Transverse colon (tissue), 4 donors: ENCODE results near the gene WFS1.

Experiments used
- CTCF ChIP-seq, 5 experiments: fragments of 200-600 bp in 3 of 5; fragments of 450-650 bp in 2 of 5; sonication (generic) in 3 of 5; IDR thresholded peaks; 1 replicate in 2 of 5; 2 replicates in 3 of 5; pipeline ENCODE4 v1.5.1; 2016 to 2017; ENCODE audit warnings: antibody characterized with exemption in 5 of 5, inconsistent platforms in 3 of 5, mild to moderate bottlenecking in 2 of 5, moderate library complexity in 1 of 5
- POLR2AphosphoS5 ChIP-seq, 3 donors: sonication (generic); formaldehyde crosslinking; IDR thresholded peaks; one replicate each; pipeline ENCODE4 v1.6.1; 2016; ENCODE audit warnings: antibody characterized with exemption in 3 of 3

DNA sequence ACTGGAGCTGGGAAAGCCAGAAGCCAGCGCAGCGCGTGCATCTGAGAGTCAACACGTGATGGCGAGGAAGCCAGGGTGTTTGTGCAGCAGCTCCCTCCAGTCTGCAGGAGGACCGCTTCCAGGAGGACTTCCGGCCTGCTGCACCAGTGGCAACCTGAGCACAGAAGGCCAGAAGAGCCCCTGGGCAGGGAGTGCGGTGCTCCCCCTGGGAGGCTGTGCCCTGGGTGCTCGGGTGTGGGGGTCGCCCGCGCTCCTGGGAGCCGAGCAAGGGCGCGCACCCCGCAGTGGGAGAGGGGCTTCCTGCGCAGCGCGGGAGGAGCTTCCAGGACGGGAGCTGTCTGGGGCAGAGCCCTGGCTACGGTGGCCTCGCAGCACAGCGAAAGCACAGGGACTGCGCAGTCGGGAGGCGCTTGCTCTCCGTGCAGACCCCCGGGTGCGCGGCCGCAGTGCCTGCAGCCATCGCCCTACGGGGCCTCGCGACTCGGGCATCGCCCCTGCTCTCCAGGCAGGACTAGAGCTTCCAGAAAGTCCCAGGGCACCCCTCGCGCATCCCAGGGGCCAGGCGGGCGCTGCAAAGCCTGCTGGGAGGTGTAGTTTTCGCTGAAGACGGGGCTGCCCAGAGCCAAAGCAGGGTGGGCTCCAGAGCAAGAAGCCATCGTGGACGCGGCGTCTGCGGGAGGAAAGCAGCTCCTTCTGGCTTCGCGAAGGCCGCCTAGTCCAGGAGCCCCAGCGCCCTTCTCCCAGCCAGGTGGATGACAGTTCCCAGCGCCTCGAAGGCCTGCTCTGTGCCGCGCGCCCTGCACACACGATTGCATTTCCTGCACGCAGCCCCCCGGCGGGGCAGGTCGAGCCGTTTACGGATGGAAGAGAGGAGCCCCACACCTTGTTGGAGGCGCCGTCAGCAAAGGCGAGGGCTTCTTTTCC is 24.1 kb upstream of the WFS1 start:
- TF ChIP-seq CTCF (IDR thresholded peaks at IDR 0.05), result no peak
- no peak for TF ChIP-seq POLR2AphosphoS5 (IDR thresholded peaks at IDR 0.05)
